Measurements from ENCODE around the gene NTPCR. TPM values are rescaled to one million over a fixed set of nuclear protein-coding genes. Genes with fewer than 3 reads are reported as not detected.

NTPCR gene
- total RNA-seq, 1 experiment from 2014 or later: 34.2 TPM

DNA sequence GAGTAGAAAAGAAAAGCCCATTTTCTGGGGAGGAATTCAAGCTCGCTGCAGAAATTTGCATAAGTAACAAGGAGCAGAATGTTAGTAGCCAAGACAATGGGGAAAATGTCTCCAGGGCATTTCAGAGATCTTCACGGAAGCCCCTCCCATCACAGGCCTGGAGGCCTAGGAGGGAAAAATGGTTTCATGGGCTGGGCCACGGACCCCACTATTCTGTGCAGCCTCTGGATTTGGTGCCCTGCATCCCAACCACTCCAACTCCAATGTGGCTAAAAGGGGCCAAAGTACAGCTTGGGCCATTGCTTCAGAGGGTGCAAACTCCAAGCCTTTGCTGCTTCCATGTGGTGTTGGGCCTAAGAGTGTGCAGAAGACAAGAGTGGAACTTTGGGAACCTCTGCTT is 43.1 kb downstream of the NTPCR start:
- Histone ChIP-seq H3K4me1 (ENCODE audit: control insufficient read depth in 1 of 2, insufficient read depth in 2 of 2, low read length in 2 of 2) (peaks cover 3 to 4% of the 10 kb centered on the region in 2 experiments; a peak in 1 of 4 replicates), H4K20me1 (ENCODE audit: insufficient read depth) (no peaks in the 10 kb centered on the region), H3K9me2 (ENCODE audit: insufficient read depth) (no peaks in the 10 kb centered on the region), H2AFZ (ENCODE audit: low read depth, low read length, poor library complexity, severe bottlenecking) (no peak overlapping the region), H3K27me3 (ENCODE audit: insufficient read depth, low read length) (no peaks in the 10 kb centered on the region), H3K27ac (ENCODE audit: low read depth, low read length) (no peak overlapping the region), H3K79me2 (ENCODE audit: insufficient read depth, low read length) (no peaks in the 10 kb centered on the region), H3K9ac (ENCODE audit: low read length) (no peak overlapping the region), H3K4me2 (ENCODE audit: low read length) (no peak overlapping the region), H3K9me3 (ENCODE audit: control insufficient read depth in 1 of 2, insufficient read depth in 1 of 2, low read depth in 1 of 2, low read length in 2 of 2) (peaks cover 4 to 5% of the 10 kb centered on the region in 2 experiments; a peak in 2 of 4 replicates), H3K36me3 (ENCODE audit: control insufficient read depth in 1 of 2, insufficient read depth in 2 of 2, low read length in 2 of 2) (peaks cover 0 to 6% of the 10 kb centered on the region in 2 experiments; a peak in 2 of 4 replicates), H3K4me3 (replicated peaks in 1 of 2; ENCODE audit: low read depth in 1 of 2, low read length in 2 of 2) (no peak overlapping the region)
- BruUV-seq (replicated peaks): no TSS peak
- no peak for DNase-seq (ENCODE audit: low read depth, low spot score)
- ATAC-seq: no peak
- RAD21 ChIA-PET (ENCODE audit: low non-redundant PET in 1 of 2, low total read pairs in 2 of 2, uncharacterized antibody in 2 of 2, unreplicated experiment in 2 of 2): no interaction called here
- POLR2A ChIA-PET: no interaction called here
- intact Hi-C loops (cut with micrococcal nuclease): no loop called here
- CTCF ChIA-PET: no interaction called here
- no peak for TF ChIP-seq CBX3 (IDR thresholded peaks at IDR 0.05; ENCODE audit: low read depth)
- TF ChIP-seq, protein P1, sequence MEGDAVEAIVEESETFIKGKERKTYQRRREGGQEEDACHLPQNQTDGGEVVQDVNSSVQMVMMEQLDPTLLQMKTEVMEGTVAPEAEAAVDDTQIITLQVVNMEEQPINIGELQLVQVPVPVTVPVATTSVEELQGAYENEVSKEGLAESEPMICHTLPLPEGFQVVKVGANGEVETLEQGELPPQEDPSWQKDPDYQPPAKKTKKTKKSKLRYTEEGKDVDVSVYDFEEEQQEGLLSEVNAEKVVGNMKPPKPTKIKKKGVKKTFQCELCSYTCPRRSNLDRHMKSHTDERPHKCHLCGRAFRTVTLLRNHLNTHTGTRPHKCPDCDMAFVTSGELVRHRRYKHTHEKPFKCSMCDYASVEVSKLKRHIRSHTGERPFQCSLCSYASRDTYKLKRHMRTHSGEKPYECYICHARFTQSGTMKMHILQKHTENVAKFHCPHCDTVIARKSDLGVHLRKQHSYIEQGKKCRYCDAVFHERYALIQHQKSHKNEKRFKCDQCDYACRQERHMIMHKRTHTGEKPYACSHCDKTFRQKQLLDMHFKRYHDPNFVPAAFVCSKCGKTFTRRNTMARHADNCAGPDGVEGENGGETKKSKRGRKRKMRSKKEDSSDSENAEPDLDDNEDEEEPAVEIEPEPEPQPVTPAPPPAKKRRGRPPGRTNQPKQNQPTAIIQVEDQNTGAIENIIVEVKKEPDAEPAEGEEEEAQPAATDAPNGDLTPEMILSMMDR (IDR thresholded peaks at IDR 0.05 in 2 of 3, conservative IDR thresholded peaks at IDR 0.05 in 1 of 3; ENCODE audit: borderline replicate concordance in 1 of 3, insufficient read depth in 1 of 3, low read depth in 2 of 3, low read length in 2 of 3): no peak

DNA sequence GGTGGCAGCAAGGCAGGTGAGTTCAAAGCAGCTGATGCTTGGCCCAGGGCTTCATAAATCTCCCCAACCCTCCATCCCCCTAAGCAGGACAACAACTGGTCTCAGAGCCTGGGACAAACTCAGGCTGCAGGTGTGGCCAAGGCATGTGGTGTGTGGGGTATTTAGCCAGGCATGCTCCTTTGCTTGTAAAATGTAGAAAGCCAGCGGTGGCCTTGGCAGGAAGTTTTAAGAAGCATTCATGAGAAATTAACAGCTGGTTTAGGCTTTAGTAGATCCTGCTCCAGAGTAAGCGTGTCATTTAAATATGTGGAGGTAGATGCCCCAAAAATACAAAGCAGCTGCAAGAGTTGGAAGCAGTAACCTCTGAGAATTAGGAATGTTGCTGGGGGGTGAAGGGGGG is 44.8 kb downstream of the NTPCR start:
- H4K20me1 ChIP-seq (ENCODE audit: insufficient read depth): no peaks in the 10 kb centered on the region
- H3K4me2 ChIP-seq (ENCODE audit: low read length): no peak overlapping the region
- ATAC-seq (no peak), DNase-seq (ENCODE audit: low read depth, low spot score) (no peak)
- BruUV-seq (replicated peaks): no TSS peak
- peaks cover 0 to 6% of the 10 kb centered on the region in 2 experiments; a peak in 3 of 4 replicates for H3K36me3 ChIP-seq (ENCODE audit: control insufficient read depth in 1 of 2, insufficient read depth in 2 of 2, low read length in 2 of 2)
- ChIA-PET RAD21 (ENCODE audit: low non-redundant PET in 1 of 2, low total read pairs in 2 of 2, uncharacterized antibody in 2 of 2, unreplicated experiment in 2 of 2) (no interaction called here), CTCF (no interaction called here), POLR2A (no interaction called here)
- intact Hi-C loops (cut with micrococcal nuclease): no loop called here
- no peaks in the 10 kb centered on the region for H3K27me3 ChIP-seq (ENCODE audit: insufficient read depth, low read length)
- H3K4me1 ChIP-seq (ENCODE audit: control insufficient read depth in 1 of 2, insufficient read depth in 2 of 2, low read length in 2 of 2): no peaks in the 10 kb centered on the region
- peaks cover 4 to 5% of the 10 kb centered on the region in 2 experiments; a peak in 2 of 4 replicates for H3K9me3 ChIP-seq (ENCODE audit: control insufficient read depth in 1 of 2, insufficient read depth in 1 of 2, low read depth in 1 of 2, low read length in 2 of 2)
- H3K4me3 ChIP-seq (replicated peaks in 1 of 2; ENCODE audit: low read depth in 1 of 2, low read length in 2 of 2): no peak overlapping the region
- no peak overlapping the region for H3K9ac ChIP-seq (ENCODE audit: low read length)
- H3K9me2 ChIP-seq (ENCODE audit: insufficient read depth): no peaks in the 10 kb centered on the region
- H3K79me2 ChIP-seq (ENCODE audit: insufficient read depth, low read length): no peaks in the 10 kb centered on the region
- H3K27ac ChIP-seq (ENCODE audit: low read depth, low read length): no peak overlapping the region
- no peak overlapping the region for H2AFZ ChIP-seq (ENCODE audit: low read depth, low read length, poor library complexity, severe bottlenecking)
- TF ChIP-seq, protein P1 (IDR thresholded peaks at IDR 0.05 in 2 of 3, conservative IDR thresholded peaks at IDR 0.05 in 1 of 3; ENCODE audit: borderline replicate concordance in 1 of 3, insufficient read depth in 1 of 3, low read depth in 2 of 3, low read length in 2 of 3): no peak
- TF ChIP-seq, protein P2, sequence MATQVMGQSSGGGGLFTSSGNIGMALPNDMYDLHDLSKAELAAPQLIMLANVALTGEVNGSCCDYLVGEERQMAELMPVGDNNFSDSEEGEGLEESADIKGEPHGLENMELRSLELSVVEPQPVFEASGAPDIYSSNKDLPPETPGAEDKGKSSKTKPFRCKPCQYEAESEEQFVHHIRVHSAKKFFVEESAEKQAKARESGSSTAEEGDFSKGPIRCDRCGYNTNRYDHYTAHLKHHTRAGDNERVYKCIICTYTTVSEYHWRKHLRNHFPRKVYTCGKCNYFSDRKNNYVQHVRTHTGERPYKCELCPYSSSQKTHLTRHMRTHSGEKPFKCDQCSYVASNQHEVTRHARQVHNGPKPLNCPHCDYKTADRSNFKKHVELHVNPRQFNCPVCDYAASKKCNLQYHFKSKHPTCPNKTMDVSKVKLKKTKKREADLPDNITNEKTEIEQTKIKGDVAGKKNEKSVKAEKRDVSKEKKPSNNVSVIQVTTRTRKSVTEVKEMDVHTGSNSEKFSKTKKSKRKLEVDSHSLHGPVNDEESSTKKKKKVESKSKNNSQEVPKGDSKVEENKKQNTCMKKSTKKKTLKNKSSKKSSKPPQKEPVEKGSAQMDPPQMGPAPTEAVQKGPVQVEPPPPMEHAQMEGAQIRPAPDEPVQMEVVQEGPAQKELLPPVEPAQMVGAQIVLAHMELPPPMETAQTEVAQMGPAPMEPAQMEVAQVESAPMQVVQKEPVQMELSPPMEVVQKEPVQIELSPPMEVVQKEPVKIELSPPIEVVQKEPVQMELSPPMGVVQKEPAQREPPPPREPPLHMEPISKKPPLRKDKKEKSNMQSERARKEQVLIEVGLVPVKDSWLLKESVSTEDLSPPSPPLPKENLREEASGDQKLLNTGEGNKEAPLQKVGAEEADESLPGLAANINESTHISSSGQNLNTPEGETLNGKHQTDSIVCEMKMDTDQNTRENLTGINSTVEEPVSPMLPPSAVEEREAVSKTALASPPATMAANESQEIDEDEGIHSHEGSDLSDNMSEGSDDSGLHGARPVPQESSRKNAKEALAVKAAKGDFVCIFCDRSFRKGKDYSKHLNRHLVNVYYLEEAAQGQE (IDR thresholded peaks at IDR 0.05; ENCODE audit: low read depth): no peak
- TF ChIP-seq EZH2phosphoT487 (IDR thresholded peaks at IDR 0.05; ENCODE audit: borderline replicate concordance) (no peak), SRF (IDR thresholded peaks at IDR 0.05; ENCODE audit: low read depth) (no peak), YY1 (IDR thresholded peaks at IDR 0.05; ENCODE audit: extremely low read depth, insufficient replicate concordance, low read depth, low read length) (no peak), TCF7L2 (IDR thresholded peaks at IDR 0.05; ENCODE audit: borderline replicate concordance, extremely low read depth, insufficient read depth, insufficient read length) (no peak), EZH2 (IDR thresholded peaks at IDR 0.05) (no peak)
- TF ChIP-seq, protein P3, sequence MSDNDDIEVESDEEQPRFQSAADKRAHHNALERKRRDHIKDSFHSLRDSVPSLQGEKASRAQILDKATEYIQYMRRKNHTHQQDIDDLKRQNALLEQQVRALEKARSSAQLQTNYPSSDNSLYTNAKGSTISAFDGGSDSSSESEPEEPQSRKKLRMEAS (IDR thresholded peaks at IDR 0.05): no peak
- TF ChIP-seq, protein P4, sequence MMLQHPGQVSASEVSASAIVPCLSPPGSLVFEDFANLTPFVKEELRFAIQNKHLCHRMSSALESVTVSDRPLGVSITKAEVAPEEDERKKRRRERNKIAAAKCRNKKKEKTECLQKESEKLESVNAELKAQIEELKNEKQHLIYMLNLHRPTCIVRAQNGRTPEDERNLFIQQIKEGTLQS (IDR thresholded peaks at IDR 0.05): no peak

Measured in HCT116 (cell line).